Cardiac septum (tissue), 1 donor: Measurements from ENCODE around the gene ENO4. TPM values are rescaled to one million over a fixed set of nuclear protein-coding genes. Genes with fewer than 3 reads are reported as not detected.
A peak's percentile ranks its signal among the peaks of the same experiment; 100 is the strongest.

Experiments used
- DNase-seq: peaks from one replicate; pipeline ENCODE4 v3.0.0-alpha.2; 2020; ENCODE audit warnings: low spot score
- intact Hi-C: fragments of 100-400 bp; cut with DNase I; formaldehyde crosslinking; loops from one replicate; pipeline ENCODE4 v1.14.0; 2022
- long read RNA-seq: library from polyadenylated mRNA; unstranded; transcript quantifications from one replicate; pipeline ENCODE4 v2.0.0, GENCODE V29; 2021
- total RNA-seq: library from RNA; stranded (reverse); fragmentation: NEBNext Ultra II Directional; extraction: Animal tissue kit (Norgen Biotek cat#: 25700); gene quantifications from one replicate; pipeline ENCODE4 v1.2.1, GENCODE V29; 2021
- donor health status: DM: no; HTN: no; CAD: no.

Gene ENO4
- not detected for total RNA-seq
- long read RNA-seq, partial matches to known transcripts = 0 of 1 reads
- long read RNA-seq, other reads (novel, unspliced or antisense) = 1 of 1 reads

GRCh38 chr10:116849248-116850057 lies at the start of gene ENO4:
ENO4 (plus strand) TSS chr10:116849499; CDS start chr10:116849567, 68 bp downstream.
- no peak for DNase-seq
- intact Hi-C loops = no loop called here

DNA sequence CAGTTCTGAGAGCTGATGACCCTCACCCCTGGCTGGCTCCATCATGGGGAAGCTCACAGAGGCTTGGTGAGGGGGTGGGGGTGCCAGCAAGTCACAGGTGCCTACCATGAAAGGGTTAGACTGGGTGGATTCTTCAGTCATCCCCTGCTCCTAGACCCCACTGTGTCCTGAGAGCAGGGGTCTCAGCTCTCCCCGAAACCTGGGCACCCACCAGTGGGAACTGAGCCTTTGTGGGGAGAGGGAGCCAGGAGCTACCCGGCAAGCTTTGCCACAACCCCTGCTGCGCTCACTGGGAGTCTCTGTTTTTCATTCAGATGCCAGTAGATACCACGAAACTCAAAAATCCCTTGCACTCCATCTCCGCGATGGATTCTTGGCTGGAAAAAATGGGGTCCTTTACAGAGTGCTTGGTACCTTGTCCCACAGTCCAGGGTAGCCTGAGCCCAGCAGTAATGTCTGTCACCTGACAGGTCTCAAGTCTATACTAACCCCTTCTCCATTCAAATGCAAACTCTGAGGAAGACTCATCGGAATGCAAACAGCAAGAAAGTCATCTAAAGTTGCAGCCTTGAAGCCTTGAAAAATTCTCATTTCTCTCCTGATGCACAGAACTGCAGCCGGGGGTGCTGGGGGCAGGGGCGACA lies 48.9 kb upstream of the ENO4 start:
- peak; percentile 63 for DNase-seq
- intact Hi-C loops = no loop called here

GRCh38 chr10:116801658-116802057 lies 47.6 kb upstream of the ENO4 start:
- intact Hi-C loops = no loop called here
- DNase-seq = no peak

DNA sequence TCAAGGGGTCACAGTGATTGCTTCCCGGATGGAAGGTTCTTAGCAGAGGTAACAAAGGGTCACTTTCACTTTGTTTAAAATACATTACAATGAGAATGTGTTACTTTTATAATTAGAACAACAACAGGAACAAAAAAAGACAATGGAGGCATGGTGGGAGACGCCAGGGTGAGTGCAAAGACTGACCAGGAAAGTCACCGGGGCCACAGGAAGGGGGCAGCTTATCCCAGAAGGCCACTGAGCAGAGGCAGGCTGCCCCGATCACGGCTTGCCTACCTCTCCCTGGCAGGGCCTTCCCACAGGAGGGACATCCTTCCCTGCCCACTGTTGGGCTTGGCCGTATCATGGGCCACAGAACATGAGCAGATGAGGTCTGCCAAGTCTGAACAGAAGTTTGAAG lies 46.8 kb upstream of the ENO4 start:
- DNase-seq = no peak
- intact Hi-C loops = no loop called here

DNA sequence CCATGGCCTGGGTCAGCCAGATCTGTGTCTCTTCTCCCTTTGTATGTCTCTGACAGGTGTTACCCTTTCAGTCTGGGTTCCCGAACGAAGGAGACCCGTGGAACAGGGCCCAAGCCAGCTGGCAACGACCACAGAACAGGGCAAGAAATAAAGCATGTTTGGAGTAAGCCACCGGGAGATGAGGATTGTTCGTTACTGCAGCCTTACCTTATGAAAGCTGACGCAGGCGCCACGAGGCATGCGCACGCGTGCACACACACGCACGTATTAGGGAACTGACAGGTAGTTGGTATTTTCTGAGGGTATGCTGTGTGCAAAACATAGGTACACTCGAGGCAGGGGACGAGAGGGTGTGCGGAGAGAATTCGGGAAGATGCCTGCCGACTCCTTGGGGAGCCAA lies 46.4 kb upstream of the ENO4 start:
- intact Hi-C loops = no loop called here

GRCh38 chr10:116803451-116804249 lies 45.6 kb upstream of the ENO4 start:
- intact Hi-C loops = no loop called here

More for the DNA sequence above, 46.4 kb upstream of the ENO4 start:
- DNase-seq = no peak

DNA sequence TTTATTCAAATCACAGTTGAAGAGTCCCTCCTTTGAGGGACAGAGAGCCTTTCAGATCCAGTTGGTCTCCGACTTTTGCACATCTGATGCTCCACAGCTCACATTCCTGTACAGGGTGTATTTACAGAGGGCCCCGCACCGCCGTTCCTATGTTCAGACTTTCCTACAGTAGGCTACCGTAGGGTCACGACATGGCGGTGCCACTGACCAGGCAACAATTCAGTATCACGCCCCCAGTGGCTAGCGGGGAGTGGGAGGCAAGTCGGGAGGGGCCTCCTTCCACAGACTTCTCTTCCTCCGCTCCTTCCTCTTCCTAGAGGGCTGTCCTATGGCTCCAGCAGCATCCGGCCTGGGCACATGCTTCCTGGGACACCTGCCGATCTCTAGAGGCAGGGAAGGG lies 40.6 kb upstream of the ENO4 start:
- intact Hi-C loops = no loop called here
- DNase-seq = no peak

More at GRCh38 chr10:116803451-116804249, 45.6 kb upstream of the ENO4 start:
- DNase-seq = no peak

DNA sequence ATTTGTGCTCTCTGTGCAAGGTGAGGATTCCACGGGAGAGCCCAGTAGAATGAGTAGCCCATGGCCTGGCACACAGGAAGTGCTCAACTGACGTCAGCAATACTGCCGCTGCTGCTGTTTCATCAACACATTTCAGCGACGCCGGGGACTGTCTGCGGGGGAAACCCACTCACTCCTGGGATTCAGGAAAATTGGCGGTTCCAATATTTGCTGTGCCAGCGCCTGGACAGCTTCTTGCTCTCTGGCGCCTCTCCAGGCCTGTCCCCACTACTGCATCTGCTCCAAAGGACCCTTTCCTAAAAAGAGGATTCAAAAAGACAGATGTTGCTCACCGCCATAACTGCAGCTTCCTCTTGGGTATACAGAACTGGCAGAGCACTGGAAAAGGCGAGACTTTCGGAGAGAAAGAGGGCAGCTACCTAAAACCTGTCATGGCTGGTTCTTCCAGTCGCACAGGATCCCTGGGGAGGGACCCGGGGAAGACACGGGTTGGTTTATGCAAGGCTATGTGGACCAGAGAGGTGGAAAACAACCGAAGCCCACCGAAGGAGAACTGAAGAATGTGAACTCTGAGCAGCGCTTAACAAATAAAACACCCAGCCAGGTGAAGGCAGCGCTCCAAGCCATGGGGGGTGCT lies 39.7 kb upstream of the ENO4 start:
- DNase-seq = peak; percentile 38
- intact Hi-C loops = no loop called here

DNA sequence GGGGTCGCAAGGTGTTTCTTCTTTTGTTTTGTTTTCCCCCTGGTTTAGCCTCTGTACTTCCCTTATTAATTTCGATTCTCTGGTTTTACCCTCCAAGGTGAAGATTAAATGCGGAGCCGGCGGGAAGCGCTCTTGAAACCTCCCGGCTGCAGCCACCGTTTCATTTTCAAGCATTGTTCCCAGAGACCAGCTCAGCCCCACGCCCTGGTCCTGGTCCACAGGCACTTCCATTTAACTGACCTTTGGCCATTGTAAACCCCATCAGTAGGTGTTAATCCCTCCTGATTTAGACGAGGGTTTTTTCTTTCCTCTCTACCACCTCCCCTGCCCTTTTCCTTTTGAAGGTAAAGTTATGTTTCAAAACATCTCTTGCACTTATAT lies 39.2 kb upstream of the ENO4 start:
- DNase-seq = peak; percentile 14
- intact Hi-C loops = no loop called here

GRCh38 chr10:116810895-116811294 lies 38.4 kb upstream of the ENO4 start:
- DNase-seq = no peak
- intact Hi-C loops = no loop called here

DNA sequence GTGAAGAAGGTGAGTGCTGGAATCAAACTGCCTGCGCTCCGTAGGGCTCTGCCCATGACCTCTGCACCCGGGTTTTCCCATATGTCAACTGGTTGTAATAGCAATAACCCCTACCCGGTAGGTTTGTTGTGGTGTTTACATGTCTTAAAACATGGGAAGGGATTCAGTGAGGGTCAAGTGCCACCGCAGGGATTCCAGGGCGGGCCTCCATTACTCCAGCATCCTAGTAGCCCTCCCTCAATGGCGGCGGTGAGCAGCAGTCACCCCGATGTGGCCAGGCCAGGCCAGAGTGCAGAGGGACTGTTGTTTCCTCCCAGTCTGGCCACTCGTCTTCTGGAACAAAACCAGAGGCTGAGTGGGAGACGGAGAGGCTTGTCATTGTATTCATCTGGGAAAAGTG lies 37.6 kb upstream of the ENO4 start:
- DNase-seq = peak; percentile 44
- intact Hi-C loops = no loop called here

DNA sequence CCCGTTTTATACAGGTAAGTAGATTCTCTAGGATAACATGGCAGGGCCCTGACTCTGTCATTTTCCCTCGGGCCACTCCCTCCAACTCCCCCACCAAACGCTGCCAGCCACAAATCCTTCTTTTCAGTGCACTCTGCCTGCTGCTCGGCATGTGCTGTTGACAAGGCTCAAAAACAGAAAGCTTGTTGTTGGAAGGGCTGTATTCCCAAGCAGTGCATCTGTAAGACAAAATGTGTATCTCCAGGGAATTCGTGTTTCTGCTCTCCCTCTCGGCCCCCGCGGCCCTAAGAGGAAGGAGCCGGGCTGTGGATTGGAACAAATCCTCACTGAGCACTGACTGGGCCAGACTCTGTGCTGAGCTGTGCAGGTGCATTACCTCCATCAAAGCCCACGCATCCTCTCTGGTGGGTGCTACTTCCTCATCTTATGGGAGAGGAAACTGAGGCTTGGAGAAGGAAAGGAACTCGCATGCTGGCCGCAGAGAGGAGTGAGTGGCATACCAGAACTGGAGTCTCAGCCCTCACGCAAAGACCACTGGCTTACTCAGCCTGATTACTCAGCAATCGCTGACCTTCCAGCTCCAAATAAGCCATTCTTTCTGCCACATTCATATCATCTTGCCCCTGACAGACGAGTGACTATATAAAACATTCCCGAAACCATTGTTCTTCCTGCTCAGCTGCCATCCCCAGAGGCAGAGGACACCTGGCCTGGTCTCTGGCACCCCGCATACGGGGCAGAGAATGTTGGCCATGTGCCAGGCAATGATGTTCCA lies 33.5 kb upstream of the ENO4 start:
- peak; percentile 69 for DNase-seq
- intact Hi-C loops = no loop called here

DNA sequence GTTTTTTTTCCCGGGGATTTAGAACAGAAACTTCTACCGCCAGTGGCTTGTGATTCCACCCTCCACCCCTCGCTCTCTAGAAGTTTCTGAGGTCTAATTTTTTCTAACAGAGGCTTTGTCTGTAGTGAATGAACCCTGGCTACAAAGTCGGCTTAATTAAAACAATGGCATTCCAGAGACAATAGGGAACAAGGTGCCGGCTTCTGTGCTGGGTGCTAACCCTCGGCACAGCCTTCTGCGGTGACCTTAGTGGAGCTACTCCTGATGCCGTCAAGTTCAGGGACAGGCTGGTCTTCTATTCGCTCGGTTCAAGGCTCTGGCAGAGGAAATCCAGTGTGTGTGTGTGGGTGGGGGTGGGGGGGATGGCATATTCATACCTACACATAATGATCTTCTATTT lies 32.1 kb upstream of the ENO4 start:
- intact Hi-C loops = no loop called here
- DNase-seq = peak; percentile 17

DNA sequence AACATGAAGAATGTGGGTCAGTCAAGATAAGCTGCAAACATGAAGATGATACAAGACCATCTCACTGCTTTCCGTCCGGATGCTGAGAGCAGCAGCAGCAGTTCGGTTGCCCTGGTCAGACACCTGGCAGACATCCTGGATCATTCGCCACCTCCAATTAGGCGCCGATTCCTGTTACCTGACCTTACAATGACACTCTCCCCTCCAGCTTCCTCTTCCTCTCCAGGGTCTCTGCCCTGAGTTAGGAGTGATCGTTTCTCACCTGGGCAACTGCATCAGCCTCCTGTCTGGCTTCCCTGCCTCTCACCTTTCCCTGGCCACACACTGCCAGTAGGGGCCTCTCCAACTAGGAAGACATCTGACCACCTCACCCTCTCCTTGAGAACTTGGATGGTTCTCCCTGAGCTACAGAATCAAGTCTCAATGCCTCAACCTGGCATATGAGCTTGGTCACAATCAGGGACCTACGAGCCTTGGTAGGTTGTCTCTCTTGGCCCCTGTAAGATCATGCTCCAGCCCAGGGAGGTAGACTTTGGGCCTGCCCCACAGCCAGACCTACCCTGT lies 31.4 kb upstream of the ENO4 start:
- peak; percentile 47 for DNase-seq

DNA sequence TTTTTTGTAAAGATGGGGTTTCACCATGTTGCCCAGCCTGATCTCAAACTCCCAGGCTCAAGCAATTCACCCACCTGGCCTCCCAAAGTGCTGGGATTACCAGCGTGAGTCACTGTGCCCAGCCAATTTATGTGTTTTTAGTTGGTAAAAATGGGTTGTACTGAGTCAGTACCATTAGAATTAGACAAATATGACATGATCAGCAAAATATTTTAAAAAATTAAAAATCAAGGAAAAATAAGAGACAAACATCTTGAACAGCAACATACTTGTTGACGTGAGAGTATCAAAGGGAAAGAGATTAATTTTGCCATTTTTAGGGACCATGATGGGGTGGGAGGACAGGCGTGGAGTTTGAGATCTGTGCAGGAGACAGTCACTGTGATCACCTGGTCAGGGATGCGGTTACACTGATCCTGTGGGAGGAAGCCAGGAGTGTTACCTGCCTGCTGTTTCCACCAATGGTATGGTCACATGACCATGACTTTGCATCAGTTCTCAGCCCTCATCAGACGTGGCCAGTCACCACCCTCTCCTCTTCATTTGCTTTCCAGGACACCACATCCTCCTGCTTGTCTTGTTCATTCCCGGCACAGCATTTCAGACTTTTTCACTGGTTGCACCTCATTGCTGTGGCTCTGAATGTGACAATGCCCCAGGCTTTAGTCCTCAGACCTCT lies 29.2 kb upstream of the ENO4 start:
- DNase-seq = peak; percentile 24
- intact Hi-C loops = no loop called here

More for the DNA sequence above, 31.4 kb upstream of the ENO4 start:
- intact Hi-C loops = no loop called here

DNA sequence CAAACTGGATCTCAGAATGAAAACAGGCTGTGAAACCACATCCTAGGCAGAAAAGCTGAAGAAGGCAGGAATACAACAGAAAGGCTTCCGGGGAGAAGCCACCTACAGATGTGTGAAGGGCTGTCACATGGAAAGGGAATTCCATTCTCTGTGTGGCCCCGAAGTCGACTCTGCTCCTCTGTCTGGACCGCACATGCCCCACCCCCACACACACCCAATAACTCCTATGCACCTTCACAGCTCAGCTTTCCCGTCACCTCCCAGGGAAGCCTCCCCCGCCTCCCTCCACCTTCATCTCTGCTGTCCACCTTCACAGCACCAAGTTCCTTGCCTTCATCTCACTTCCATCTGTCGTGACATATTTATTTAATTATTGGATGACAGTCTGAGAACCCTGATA lies 23.4 kb upstream of the ENO4 start:
- DNase-seq = peak; percentile 54
- intact Hi-C loops = no loop called here

- intact Hi-C loops = no loop called here
- DNase-seq = peak; percentile 22
Measured at GRCh38 chr10:116826803-116827202, 22.5 kb upstream of the ENO4 start.

DNA sequence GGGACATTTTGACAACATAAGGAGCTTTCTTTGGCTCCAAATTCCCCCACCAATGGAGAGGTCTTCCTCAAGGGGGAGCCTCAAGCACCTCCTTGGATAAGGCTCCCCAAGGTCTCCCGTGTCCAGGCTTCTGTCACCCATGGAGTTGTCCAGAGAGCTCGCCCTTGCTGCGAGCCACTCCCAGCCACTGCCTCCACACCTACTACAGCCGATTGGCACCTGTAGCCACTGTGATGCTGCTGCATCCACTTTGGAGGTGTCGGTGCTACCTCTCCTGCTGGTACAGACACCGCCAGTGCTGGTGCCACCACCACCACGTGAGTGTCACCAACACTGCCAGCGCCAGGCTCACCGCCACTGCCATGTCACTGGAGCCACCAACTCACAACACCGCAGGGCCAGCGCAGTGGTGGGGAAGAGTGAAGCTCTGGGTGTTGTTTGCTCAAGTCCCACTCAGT lies 22.1 kb upstream of the ENO4 start:
- DNase-seq = peak; percentile 69
- intact Hi-C loops = no loop called here
